SK-N-SH treated with all-trans-retinoic acid at 6 μM for 48 hours (cell line): ENCODE results near the gene MYO7A.

Experiments
- ATAC-seq: fragments of 200-7000 bp; cut with Tn5 transposase; 3 replicates; pipeline ENCODE4 v1.9.1; 2020; ENCODE audit warnings: mild to moderate bottlenecking, moderate library complexity
- ARNTL ChIP-seq: fragments of 450-650 bp; formaldehyde crosslinking; IDR thresholded peaks from 2 replicates; pipeline ENCODE4 v1.5.0; 2020; ENCODE audit warnings: low read depth, mild to moderate bottlenecking, moderate library complexity, borderline replicate concordance
- BACH2 ChIP-seq: fragments of 250-450 bp; sonication (Bioruptor Pico); IDR thresholded peaks from 2 replicates; pipeline ENCODE4 v1.9.0; 2021; ENCODE audit warnings: mild to moderate bottlenecking, borderline replicate concordance
- CSDC2 ChIP-seq: fragments of 250-450 bp; sonication (Bioruptor Pico); IDR thresholded peaks from 2 replicates; pipeline ENCODE4 v1.5.0; 2020; ENCODE audit warnings: mild to moderate bottlenecking, moderate library complexity
- CSRNP3 ChIP-seq: fragments of 250-450 bp; sonication (Bioruptor Pico); IDR thresholded peaks from 2 replicates; pipeline ENCODE4 v1.5.1; 2021; ENCODE audit warnings: mild to moderate bottlenecking, moderate library complexity
- ESRRG ChIP-seq: fragments of 250-450 bp; sonication (Bioruptor Pico); IDR thresholded peaks from 2 replicates; pipeline ENCODE4 v1.6.1; 2021; ENCODE audit warnings: mild to moderate bottlenecking
- GLIS3 ChIP-seq: fragments of 250-450 bp; sonication (Bioruptor Pico); IDR thresholded peaks from 2 replicates; pipeline ENCODE4 v1.5.0; 2020; ENCODE audit warnings: mild to moderate bottlenecking, moderate library complexity
- ISL1 ChIP-seq: fragments of 250-450 bp; sonication (Bioruptor Pico); IDR thresholded peaks from 2 replicates; pipeline ENCODE4 v2.1.2; 2022; ENCODE audit warnings: mild to moderate bottlenecking, moderate library complexity
- OSR1 ChIP-seq: fragments of 250-450 bp; sonication (Bioruptor Pico); IDR thresholded peaks from 2 replicates; pipeline ENCODE4 v1.8.0; 2022; ENCODE audit warnings: moderate library complexity, mild to moderate bottlenecking, inconsistent platforms
- PPARA ChIP-seq: fragments of 250-450 bp; sonication (Bioruptor Pico); IDR thresholded peaks from 2 replicates; pipeline ENCODE4 v1.5.0; 2020; ENCODE audit warnings: mild to moderate bottlenecking, borderline replicate concordance
- RARB ChIP-seq: fragments of 250-450 bp; sonication (Bioruptor Pico); IDR thresholded peaks from 2 replicates; pipeline ENCODE4 v1.8.0; 2021; ENCODE audit warnings: mild to moderate bottlenecking, moderate library complexity
- SNAI2 ChIP-seq: fragments of 250-450 bp; sonication (Bioruptor Pico); IDR thresholded peaks from 2 replicates; pipeline ENCODE4 v1.5.0; 2020; ENCODE audit warnings: mild to moderate bottlenecking, moderate library complexity
- TCF4 ChIP-seq: fragments of 250-450 bp; sonication (Bioruptor Pico); IDR thresholded peaks from 2 replicates; pipeline ENCODE4 v1.8.0; 2021; ENCODE audit warnings: mild to moderate bottlenecking, moderate library complexity, borderline replicate concordance
- TOX ChIP-seq: fragments of 250-450 bp; sonication (Bioruptor Pico); IDR thresholded peaks from 2 replicates; pipeline ENCODE4 v1.8.0; 2021; ENCODE audit warnings: mild to moderate bottlenecking, moderate library complexity, borderline replicate concordance
- TSHZ2 ChIP-seq: fragments of 250-450 bp; sonication (Bioruptor Pico); IDR thresholded peaks from 2 replicates; pipeline ENCODE4 v1.5.0; 2020; ENCODE audit warnings: mild to moderate bottlenecking, moderate library complexity
- ZC3H10 ChIP-seq: fragments of 250-450 bp; sonication (Bioruptor Pico); IDR thresholded peaks from 2 replicates; pipeline ENCODE4 v1.5.1; 2021; ENCODE audit warnings: mild to moderate bottlenecking, moderate library complexity
- ZFP3 ChIP-seq: fragments of 250-450 bp; sonication (Bioruptor Pico); IDR thresholded peaks from 2 replicates; pipeline ENCODE4 v1.5.0; 2020; ENCODE audit warnings: mild to moderate bottlenecking, moderate library complexity
- ZFP30 ChIP-seq: fragments of 450-650 bp; formaldehyde crosslinking; IDR thresholded peaks from 2 replicates; pipeline ENCODE4 v1.5.0; 2022; ENCODE audit warnings: mild to moderate bottlenecking, moderate library complexity
- ZNF565 ChIP-seq: fragments of 450-650 bp; formaldehyde crosslinking; conservative IDR thresholded peaks from 2 replicates; pipeline ENCODE4 v1.5.0; 2020; ENCODE audit warnings: low read depth, mild to moderate bottlenecking, moderate library complexity
- ZNF70 ChIP-seq: fragments of 450-650 bp; formaldehyde crosslinking; IDR thresholded peaks from 2 replicates; pipeline ENCODE4 v1.5.0; 2020; ENCODE audit warnings: mild to moderate bottlenecking, moderate library complexity
- ZNF8 ChIP-seq: fragments of 450-650 bp; formaldehyde crosslinking; IDR thresholded peaks from 2 replicates; pipeline ENCODE4 v1.5.0; 2020; ENCODE audit warnings: mild to moderate bottlenecking, moderate library complexity

Gene MYO7A

GRCh38 chr11:77253690-77254089 is 125.6 kb downstream of the MYO7A start:
- ATAC-seq, result no peak
- TF ChIP-seq ESRRG, result no peak
- no peak for TF ChIP-seq TCF4 (CRISPR knock-in tag)
- TF ChIP-seq CSDC2 (CRISPR knock-in tag), result no peak
- TF ChIP-seq ARNTL, result no peak
- no peak for TF ChIP-seq ZFP3
- TF ChIP-seq RARB (CRISPR knock-in tag), result no peak
- no peak for TF ChIP-seq PPARA
- no peak for TF ChIP-seq ZNF70 (CRISPR knock-in tag)
- TF ChIP-seq CSRNP3 (CRISPR knock-in tag), result no peak

- peak; percentile 60 for ATAC-seq
Measured at GRCh38 chr11:77259641-77260040, 131.6 kb downstream of the MYO7A start.

GRCh38 chr11:77262803-77263202 is 134.8 kb downstream of the MYO7A start:
- TF ChIP-seq BACH2 (CRISPR knock-in tag), result no peak
- no peak for TF ChIP-seq CSDC2 (CRISPR knock-in tag)
- no peak for TF ChIP-seq TOX (CRISPR knock-in tag)
- no peak for TF ChIP-seq ZNF8 (CRISPR knock-in tag)
- no peak for TF ChIP-seq PPARA
- no peak for TF ChIP-seq OSR1 (CRISPR knock-in tag)
- no peak for TF ChIP-seq SNAI2
- TF ChIP-seq ZFP30 (CRISPR knock-in tag), result no peak
- TF ChIP-seq ZNF70 (CRISPR knock-in tag), result no peak
- no peak for TF ChIP-seq RARB (CRISPR knock-in tag)
- no peak for TF ChIP-seq GLIS3 (CRISPR knock-in tag)
- TF ChIP-seq CSRNP3 (CRISPR knock-in tag), result no peak
- no peak for TF ChIP-seq ISL1 (CRISPR knock-in tag)
- no peak for TF ChIP-seq TSHZ2
- TF ChIP-seq ZNF565 (CRISPR knock-in tag), result no peak
- TF ChIP-seq ZFP3, result no peak
- no peak for TF ChIP-seq ESRRG
- TF ChIP-seq, all 23 proteins: peak for 0
- ATAC-seq, result no peak

More at GRCh38 chr11:77259641-77260040, 131.6 kb downstream of the MYO7A start:
- no peak for TF ChIP-seq SNAI2
- TF ChIP-seq ZC3H10, result no peak
- no peak for TF ChIP-seq ZFP3
- no peak for TF ChIP-seq TCF4 (CRISPR knock-in tag)
- TF ChIP-seq OSR1 (CRISPR knock-in tag), result no peak
- TF ChIP-seq CSRNP3 (CRISPR knock-in tag), result no peak
- no peak for TF ChIP-seq PPARA
